HG03280 (cell line): ENCODE results near the gene SUN1.

Experiments used
- ATAC-seq: cut with Tn5 transposase; IDR thresholded peaks from one replicate; pipeline ENCODE4 v1.9.1; 2021; ENCODE audit warnings: mild to moderate bottlenecking, moderate library complexity; ENCODE audit not compliant: unreplicated experiment

Gene SUN1

GRCh38 chr7:888081-889024 is 56.1 kb downstream of the SUN1 start:
- ATAC-seq, result no peak

GRCh38 chr7:889025-889390 is 56.7 kb downstream of the SUN1 start:
- no peak for ATAC-seq

- no peak for ATAC-seq
Measured at GRCh38 chr7:889391-889790, 57.1 kb downstream of the SUN1 start.

- no peak for ATAC-seq
Measured at GRCh38 chr7:890868-891267, 58.6 kb downstream of the SUN1 start.

GRCh38 chr7:891291-891690 is 59.0 kb downstream of the SUN1 start:
- no peak for ATAC-seq

GRCh38 chr7:891805-892204 is 59.5 kb downstream of the SUN1 start:
- ATAC-seq, result no peak

- ATAC-seq, result no peak
Measured at GRCh38 chr7:892648-893593, 60.6 kb downstream of the SUN1 start.

- no peak for ATAC-seq
Measured at GRCh38 chr7:893686-894085, 61.4 kb downstream of the SUN1 start.

GRCh38 chr7:894164-894867 is 62.0 kb downstream of the SUN1 start:
- ATAC-seq, result no peak

- no peak for ATAC-seq
Measured at GRCh38 chr7:894927-895450, 62.7 kb downstream of the SUN1 start.

GRCh38 chr7:895451-896052 is 63.3 kb downstream of the SUN1 start:
- ATAC-seq, result no peak

GRCh38 chr7:896346-897075 is 64.2 kb downstream of the SUN1 start:
- no peak for ATAC-seq

GRCh38 chr7:897086-897485 is 64.8 kb downstream of the SUN1 start:
- no peak for ATAC-seq

GRCh38 chr7:897771-898376 is 65.6 kb downstream of the SUN1 start:
- no peak for ATAC-seq

GRCh38 chr7:898460-898854 is 66.2 kb downstream of the SUN1 start:
- no peak for ATAC-seq

- ATAC-seq, result no peak
Measured at GRCh38 chr7:898855-899681, 66.8 kb downstream of the SUN1 start.

- no peak for ATAC-seq
Measured at GRCh38 chr7:899806-900205, 67.5 kb downstream of the SUN1 start.

GRCh38 chr7:900331-901040 is 68.2 kb downstream of the SUN1 start:
- no peak for ATAC-seq
